DND-41 (cell line): ENCODE data around the gene ACTR2.

Experiments used
- EZH2 ChIP-seq: IDR thresholded peaks from 3 replicates; pipeline ENCODE4 v1.6.1; 2012; ENCODE audit warnings: borderline replicate concordance, low read depth, mild to moderate bottlenecking, moderate library complexity, low read length, inconsistent platforms; ENCODE audit not compliant: severe bottlenecking
- TF ChIP-seq, protein P1 (sequence below): IDR thresholded peaks from 2 replicates; pipeline ENCODE4 v1.5.1; 2012; ENCODE audit warnings: borderline replicate concordance, low read length, moderate library complexity, mild to moderate bottlenecking; ENCODE audit not compliant: poor library complexity, severe bottlenecking; ENCODE audit errors: extremely low read depth

DNA sequence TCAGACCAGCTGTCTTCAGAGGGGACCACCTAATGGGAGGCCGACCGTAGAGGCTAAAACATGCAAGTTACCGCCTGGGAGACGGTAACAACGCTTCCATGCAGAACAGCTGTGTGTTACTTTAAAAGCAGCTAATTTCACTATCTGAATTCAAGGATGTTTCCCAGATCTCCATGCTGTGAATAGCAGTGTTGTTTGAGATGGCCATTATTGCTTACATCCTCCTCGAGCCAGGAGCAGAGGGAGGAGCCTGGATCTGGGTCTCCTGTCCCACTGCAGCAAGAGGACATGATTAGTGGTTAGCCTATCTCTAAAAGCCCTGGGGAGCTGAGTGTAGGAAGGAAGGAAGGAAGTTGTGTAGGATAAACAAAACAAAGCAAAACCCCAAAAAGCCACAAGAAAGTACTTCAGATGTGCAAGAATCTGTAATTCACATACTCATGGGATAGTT, 50.9 kb downstream of the ACTR2 start:
- TF ChIP-seq, protein P1, sequence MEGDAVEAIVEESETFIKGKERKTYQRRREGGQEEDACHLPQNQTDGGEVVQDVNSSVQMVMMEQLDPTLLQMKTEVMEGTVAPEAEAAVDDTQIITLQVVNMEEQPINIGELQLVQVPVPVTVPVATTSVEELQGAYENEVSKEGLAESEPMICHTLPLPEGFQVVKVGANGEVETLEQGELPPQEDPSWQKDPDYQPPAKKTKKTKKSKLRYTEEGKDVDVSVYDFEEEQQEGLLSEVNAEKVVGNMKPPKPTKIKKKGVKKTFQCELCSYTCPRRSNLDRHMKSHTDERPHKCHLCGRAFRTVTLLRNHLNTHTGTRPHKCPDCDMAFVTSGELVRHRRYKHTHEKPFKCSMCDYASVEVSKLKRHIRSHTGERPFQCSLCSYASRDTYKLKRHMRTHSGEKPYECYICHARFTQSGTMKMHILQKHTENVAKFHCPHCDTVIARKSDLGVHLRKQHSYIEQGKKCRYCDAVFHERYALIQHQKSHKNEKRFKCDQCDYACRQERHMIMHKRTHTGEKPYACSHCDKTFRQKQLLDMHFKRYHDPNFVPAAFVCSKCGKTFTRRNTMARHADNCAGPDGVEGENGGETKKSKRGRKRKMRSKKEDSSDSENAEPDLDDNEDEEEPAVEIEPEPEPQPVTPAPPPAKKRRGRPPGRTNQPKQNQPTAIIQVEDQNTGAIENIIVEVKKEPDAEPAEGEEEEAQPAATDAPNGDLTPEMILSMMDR, result no peak
- TF ChIP-seq EZH2, result no peak
